Osteoblast (primary cell): ENCODE data around the gene CHAD. TPM values are rescaled to one million over a fixed set of nuclear protein-coding genes. Genes with fewer than 3 reads are reported as not detected.

Source experiments
- DNase-seq: peaks from one replicate; pipeline ENCODE4 v3.0.0; 2011; ENCODE audit warnings: low spot score, mixed read lengths; ENCODE audit not compliant: insufficient read length; ENCODE audit errors: missing footprints
- H2AFZ ChIP-seq: 2 replicates; pipeline ENCODE4 v1.6.0; 2011; ENCODE audit warnings: mild to moderate bottlenecking, low read length
- H3K27ac ChIP-seq: 2 replicates; pipeline ENCODE4 v1.5.1; 2011; ENCODE audit warnings: mild to moderate bottlenecking, low read depth, low read length, moderate library complexity
- H3K27me3 ChIP-seq: 2 replicates; pipeline ENCODE4 v1.6.0; 2012; ENCODE audit warnings: mild to moderate bottlenecking, control low read depth, inconsistent platforms, low read length, moderate library complexity; ENCODE audit not compliant: insufficient read depth
- H3K36me3 ChIP-seq: 2 replicates; pipeline ENCODE4 v1.5.1; 2011; ENCODE audit warnings: mild to moderate bottlenecking, low read length, control low read depth, moderate library complexity; ENCODE audit not compliant: insufficient read depth
- H3K4me1 ChIP-seq: 2 replicates; pipeline ENCODE4 v1.5.1; 2011; ENCODE audit warnings: mild to moderate bottlenecking, low read length, control low read depth, moderate library complexity; ENCODE audit not compliant: insufficient read depth
- H3K4me2 ChIP-seq: 2 replicates; pipeline ENCODE4 v1.6.0; 2011; ENCODE audit warnings: mild to moderate bottlenecking, low read length; ENCODE audit not compliant: insufficient read depth
- H3K4me3 ChIP-seq: fragments of 200-600 bp; sonication (generic); 3 replicates; pipeline ENCODE4 v1.5.1; 2012; ENCODE audit warnings: mild to moderate bottlenecking, low read length, inconsistent platforms; ENCODE audit not compliant: insufficient read depth
- H3K79me2 ChIP-seq: 2 replicates; pipeline ENCODE4 v1.6.0; 2012; ENCODE audit warnings: mild to moderate bottlenecking, low read length, control low read depth, inconsistent platforms; ENCODE audit not compliant: insufficient read depth
- H3K9me3 ChIP-seq: 2 replicates; pipeline ENCODE4 v1.5.1; 2011; ENCODE audit warnings: low read depth, low read length, control low read depth
- H4K20me1 ChIP-seq: 2 replicates; pipeline ENCODE4 v1.6.0; 2012; ENCODE audit warnings: mild to moderate bottlenecking, low read length, control low read depth; ENCODE audit not compliant: insufficient read depth
- total RNA-seq: library from RNA; depleted of rRNA; stranded (reverse); fragments of >200 nt; gene quantifications from 2 replicates; pipeline ENCODE4 v1.2.3, GENCODE V29; 2012
- TF ChIP-seq, protein P1 (sequence below): IDR thresholded peaks from 2 replicates; pipeline ENCODE4 v1.5.1; 2011; ENCODE audit warnings: mild to moderate bottlenecking, low read depth, low read length, moderate library complexity; ENCODE audit errors: extremely low read depth

Gene CHAD
- total RNA-seq, 1 donor = not detected

GRCh38 chr17:50440838-50441829 lies 27.5 kb downstream of the CHAD start:
- Histone ChIP-seq H3K27ac (no peak overlapping the region), H3K9me3 (no peaks in the 10 kb centered on the region)
- TF ChIP-seq, protein P1, sequence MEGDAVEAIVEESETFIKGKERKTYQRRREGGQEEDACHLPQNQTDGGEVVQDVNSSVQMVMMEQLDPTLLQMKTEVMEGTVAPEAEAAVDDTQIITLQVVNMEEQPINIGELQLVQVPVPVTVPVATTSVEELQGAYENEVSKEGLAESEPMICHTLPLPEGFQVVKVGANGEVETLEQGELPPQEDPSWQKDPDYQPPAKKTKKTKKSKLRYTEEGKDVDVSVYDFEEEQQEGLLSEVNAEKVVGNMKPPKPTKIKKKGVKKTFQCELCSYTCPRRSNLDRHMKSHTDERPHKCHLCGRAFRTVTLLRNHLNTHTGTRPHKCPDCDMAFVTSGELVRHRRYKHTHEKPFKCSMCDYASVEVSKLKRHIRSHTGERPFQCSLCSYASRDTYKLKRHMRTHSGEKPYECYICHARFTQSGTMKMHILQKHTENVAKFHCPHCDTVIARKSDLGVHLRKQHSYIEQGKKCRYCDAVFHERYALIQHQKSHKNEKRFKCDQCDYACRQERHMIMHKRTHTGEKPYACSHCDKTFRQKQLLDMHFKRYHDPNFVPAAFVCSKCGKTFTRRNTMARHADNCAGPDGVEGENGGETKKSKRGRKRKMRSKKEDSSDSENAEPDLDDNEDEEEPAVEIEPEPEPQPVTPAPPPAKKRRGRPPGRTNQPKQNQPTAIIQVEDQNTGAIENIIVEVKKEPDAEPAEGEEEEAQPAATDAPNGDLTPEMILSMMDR = no peak

GRCh38 chr17:50440172-50440837 lies 28.4 kb downstream of the CHAD start:
- TF ChIP-seq, protein P1 = no peak
- H3K4me3 ChIP-seq = no peak overlapping the region
- H3K36me3 ChIP-seq = no peaks in the 10 kb centered on the region
- no peaks in the 10 kb centered on the region for H3K9me3 ChIP-seq
- no peak overlapping the region for H2AFZ ChIP-seq
- H3K79me2 ChIP-seq = peaks cover 7% of the 10 kb centered on the region
- no peaks in the 10 kb centered on the region for H3K27me3 ChIP-seq
- no peak overlapping the region for H3K27ac ChIP-seq
- no peak for DNase-seq
- no peak overlapping the region for H3K4me2 ChIP-seq
- peaks cover 4% of the 10 kb centered on the region for H3K4me1 ChIP-seq
- H4K20me1 ChIP-seq = peaks cover 6% of the 10 kb centered on the region

More at GRCh38 chr17:50440838-50441829, 27.5 kb downstream of the CHAD start:
- Histone ChIP-seq H4K20me1 (peaks cover 8% of the 10 kb centered on the region), H3K4me1 (peaks cover 4% of the 10 kb centered on the region), H3K4me2 (no peak overlapping the region), H2AFZ (no peak overlapping the region), H3K79me2 (peaks cover 7% of the 10 kb centered on the region), H3K36me3 (no peaks in the 10 kb centered on the region), H3K27me3 (no peaks in the 10 kb centered on the region), H3K4me3 (no peak overlapping the region)
- DNase-seq = no peak

- DNase-seq = no peak
- Histone ChIP-seq H2AFZ (no peak overlapping the region), H3K36me3 (no peaks in the 10 kb centered on the region), H3K4me3 (no peak overlapping the region), H3K27me3 (no peaks in the 10 kb centered on the region), H3K27ac (no peak overlapping the region), H3K79me2 (peaks cover 7% of the 10 kb centered on the region), H3K9me3 (no peaks in the 10 kb centered on the region), H4K20me1 (peaks cover 6% of the 10 kb centered on the region), H3K4me1 (peaks cover 4% of the 10 kb centered on the region), H3K4me2 (no peak overlapping the region)
- TF ChIP-seq, protein P1 = no peak
Measured at GRCh38 chr17:50439008-50439407, 29.7 kb downstream of the CHAD start.

DNA sequence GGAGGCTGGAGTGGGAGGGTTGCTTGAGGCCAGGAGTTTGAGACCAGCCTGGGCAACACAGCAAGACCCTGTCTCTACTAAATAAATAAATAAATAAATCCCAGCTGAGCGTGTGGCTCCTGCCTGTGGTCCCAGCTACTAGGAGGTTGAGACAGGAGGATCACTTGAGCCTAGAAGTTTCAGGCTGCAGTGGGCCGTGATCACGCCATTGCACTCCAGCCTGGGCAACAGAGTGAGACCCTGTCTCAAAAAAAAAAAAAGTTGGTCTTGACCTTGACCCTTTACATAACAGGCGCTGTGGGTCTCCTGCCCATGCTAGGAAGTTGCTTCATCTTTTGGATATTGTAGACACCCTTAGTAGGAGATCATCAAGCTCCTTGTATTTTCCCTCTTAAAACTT lies 31.3 kb downstream of the CHAD start:
- TF ChIP-seq, protein P1 = no peak
- H3K27me3 ChIP-seq = no peaks in the 10 kb centered on the region
- peaks cover 6% of the 10 kb centered on the region for H4K20me1 ChIP-seq
- H3K27ac ChIP-seq = no peak overlapping the region
- no peak for DNase-seq
- peaks cover 2% of the 10 kb centered on the region for H3K36me3 ChIP-seq
- H2AFZ ChIP-seq = no peak overlapping the region
- no peaks in the 10 kb centered on the region for H3K9me3 ChIP-seq
- no peak overlapping the region for H3K4me2 ChIP-seq
- H3K4me1 ChIP-seq = no peaks in the 10 kb centered on the region
- H3K79me2 ChIP-seq = peaks cover 7% of the 10 kb centered on the region
- no peak overlapping the region for H3K4me3 ChIP-seq
